Endothelial cell of umbilical vein (primary cell): ENCODE results near the gene CLDN16. TPM values are rescaled to one million over a fixed set of nuclear protein-coding genes. Genes with fewer than 3 reads are reported as not detected.

ENCODE experiments used
- BruUV-seq: library from RNA; stranded (reverse); fragments of 400-500 nt; replicated peaks from 2 replicates; lab custom pipeline; 2021; lab: Mats Ljungman, UMichigan
- CTCF ChIA-PET: fragments of 300-600, 350-600 bp; sonication (Branson Sonifier 250); formaldehyde crosslinking; loops from one replicate; lab custom pipeline; 2021; ENCODE audit warnings: antibody characterized with exemption, inconsistent platforms; lab: Charles Lee
- POLR2A ChIA-PET: fragments of 300-600, 350-600 bp; sonication (Branson Sonifier 250); formaldehyde crosslinking; loops from one replicate; lab custom pipeline; 2021; ENCODE audit warnings: antibody characterized with exemption, inconsistent platforms; lab: Charles Lee
- DNase-seq: peaks from one replicate; pipeline ENCODE4 v3.0.0-alpha.2; 2011; ENCODE audit warnings: low read depth, low spot score
- FAIRE-seq: peaks from 2 replicates; lab custom pipeline; 2011; peaks lifted over from hg19 to GRCh38; lab: Jason Lieb, UNC
- H2AFZ ChIP-seq: 2 replicates; pipeline ENCODE4 v1.6.0; 2012; ENCODE audit warnings: low read depth, low read length, control low read depth, inconsistent platforms
- H3K27ac ChIP-seq: 2 replicates; pipeline ENCODE4 v1.5.1; 2011; ENCODE audit warnings: low read depth, mild to moderate bottlenecking, control low read depth, low read length, moderate library complexity; ENCODE audit not compliant: insufficient read depth
- H3K27me3 ChIP-seq, 2 experiments: 2 replicates each; pipeline versions ENCODE4 v1.6.0 to v1.6.1; 2011; ENCODE audit warnings: low read length in 2 of 2, mixed read lengths in 1 of 2; ENCODE audit not compliant: control insufficient read depth in 2 of 2, insufficient read depth in 2 of 2
- H3K36me3 ChIP-seq, 2 experiments: 2 replicates in 1 of 2; 3 replicates in 1 of 2; pipeline ENCODE4 v1.5.1; 2011; ENCODE audit warnings: low read length in 2 of 2, mild to moderate bottlenecking in 1 of 2, moderate library complexity in 1 of 2; ENCODE audit not compliant: control insufficient read depth in 2 of 2, insufficient read depth in 2 of 2; ENCODE audit errors: extremely low read depth in 1 of 2
- H3K4me1 ChIP-seq: 3 replicates; pipeline ENCODE4 v1.5.1; 2011; ENCODE audit warnings: mild to moderate bottlenecking, low read length; ENCODE audit not compliant: control insufficient read depth, insufficient read depth; ENCODE audit errors: extremely low read depth
- H3K4me2 ChIP-seq: 2 replicates; pipeline ENCODE4 v1.6.1; 2011; ENCODE audit warnings: low read length, control low read depth, mixed read lengths; ENCODE audit not compliant: insufficient read depth
- H3K4me3 ChIP-seq, 3 experiments: fragments of 200-600 bp in 1 of 3; sonication (generic), shearing (Covaris generic) in 1 of 3; replicated peaks in 1 of 3; 2 replicates each; pipeline ENCODE4 v1.5.1; 2011 to 2016; ENCODE audit warnings: control low read depth in 3 of 3, low read length in 3 of 3, mild to moderate bottlenecking in 2 of 3, inconsistent platforms in 1 of 3, low read depth in 1 of 3, moderate library complexity in 1 of 3; ENCODE audit not compliant: insufficient read depth in 1 of 3
- H3K79me2 ChIP-seq: 2 replicates; pipeline ENCODE4 v1.6.0; 2012; ENCODE audit warnings: low read length, inconsistent platforms; ENCODE audit not compliant: control insufficient read depth, insufficient read depth
- H3K9ac ChIP-seq: replicated peaks from 2 replicates; pipeline ENCODE3; 2011; ENCODE audit warnings: low read length, control low read depth; ENCODE audit not compliant: insufficient read depth; ENCODE audit errors: extremely low read depth
- H3K9me1 ChIP-seq: replicated peaks from 3 replicates; pipeline ENCODE4 v1.6.0; 2011; ENCODE audit warnings: mild to moderate bottlenecking, low read length; ENCODE audit not compliant: control insufficient read depth, insufficient read depth; ENCODE audit errors: extremely low read depth
- H3K9me3 ChIP-seq: replicated peaks from 2 replicates; pipeline ENCODE4 v1.5.1; 2012; ENCODE audit warnings: low read length, inconsistent platforms; ENCODE audit not compliant: control insufficient read depth, insufficient read depth
- H4K20me1 ChIP-seq: replicated peaks from 2 replicates; pipeline ENCODE3; 2011; ENCODE audit warnings: mild to moderate bottlenecking, low read length; ENCODE audit not compliant: control insufficient read depth, insufficient read depth; ENCODE audit errors: extremely low read depth
- CTCF ChIP-seq, 2 donors: IDR thresholded peaks; 1 replicate in 1 of 2; 2 replicates in 1 of 2; pipeline ENCODE4 v1.5.1; 2011; ENCODE audit warnings: low read length in 2 of 2, mild to moderate bottlenecking in 2 of 2, moderate library complexity in 2 of 2, control low read depth in 1 of 2, inconsistent platforms in 1 of 2, low read depth in 1 of 2; ENCODE audit not compliant: insufficient read depth in 1 of 2; ENCODE audit errors: extremely low read depth in 1 of 2
- EZH2 ChIP-seq: IDR thresholded peaks from 2 replicates; pipeline ENCODE4 v1.6.1; 2012; ENCODE audit warnings: borderline replicate concordance, low read depth, mild to moderate bottlenecking, moderate library complexity, low read length, inconsistent platforms; ENCODE audit not compliant: severe bottlenecking
- FOS ChIP-seq: IDR thresholded peaks from 2 replicates; pipeline ENCODE4 v1.6.1; 2011; ENCODE audit warnings: mild to moderate bottlenecking, low read length, moderate library complexity, borderline replicate concordance; ENCODE audit not compliant: insufficient read depth
- GATA2 ChIP-seq: IDR thresholded peaks from 2 replicates; pipeline ENCODE4 v1.7.0; 2011; ENCODE audit warnings: low read depth, mild to moderate bottlenecking, moderate library complexity, mixed read lengths, low read length; ENCODE audit not compliant: insufficient read length, insufficient read depth
- JUN ChIP-seq: IDR thresholded peaks from 2 replicates; pipeline ENCODE4 v1.6.1; 2011; ENCODE audit warnings: borderline replicate concordance, low read depth; ENCODE audit not compliant: insufficient read length, insufficient read depth
- MAX ChIP-seq: IDR thresholded peaks from 2 replicates; pipeline ENCODE4 v1.6.1; 2011; ENCODE audit not compliant: insufficient read depth, insufficient read length
- MYC ChIP-seq: IDR thresholded peaks from one replicate; pipeline ENCODE4 v1.6.1; 2011; ENCODE audit warnings: mild to moderate bottlenecking, low read depth, low read length
- POLR2A ChIP-seq: IDR thresholded peaks from 2 replicates; pipeline ENCODE4 v1.6.1; 2012; ENCODE audit warnings: low read depth, mild to moderate bottlenecking, control low read depth, low read length
- POLR2AphosphoS5 ChIP-seq: IDR thresholded peaks from 2 replicates; pipeline ENCODE4 v1.6.1; 2012; ENCODE audit warnings: low read depth, mild to moderate bottlenecking, control low read depth, low read length, moderate library complexity; ENCODE audit not compliant: insufficient read depth
- dilution Hi-C: fragments of 300-500 bp; cut with MboI; formaldehyde crosslinking; loops from one replicate; pipeline ENCODE4 v1.15.0; 2019; ENCODE audit warnings: low sequenced_read_pairs; ENCODE audit not compliant: extremely low pct_ligation_motif_present
- intact Hi-C: fragments of 100-400 bp; cut with micrococcal nuclease; formaldehyde crosslinking; loops from one replicate; pipeline ENCODE4 v1.10.0; 2022
- polyA plus RNA-seq, 4 experiments: library from polyadenylated mRNA; depleted of rRNA in 3 of 4; stranded (reverse) in 3 of 4; unstranded in 1 of 4; fragments of >200 nt; gene quantifications; 2 replicates each; pipeline versions ENCODE4 v1.2.1 to v1.2.3, GENCODE V29; 2011 to 2012; ENCODE audit warnings: missing spikeins in 1 of 4
- total RNA-seq: library from RNA; stranded (reverse); gene quantifications from 2 replicates; pipeline ENCODE4 v1.2.3, GENCODE V29; 2021

Gene CLDN16
- total and polyA plus RNA-seq, 2 donors (not counting 3 experiments of a cell fraction or from before 2014, with no cell fraction given) = 0.01 TPM; not detected in 1

GRCh38 chr3:190346541-190346940 is 41.4 kb upstream of the CLDN16 start:
- no peak for TF ChIP-seq POLR2A
- TF ChIP-seq EZH2 = no peak
- TF ChIP-seq JUN = no peak
- no peak for TF ChIP-seq GATA2
- no peak for TF ChIP-seq FOS
- no peak for TF ChIP-seq MYC
- TF ChIP-seq MAX = no peak
- no peak for TF ChIP-seq POLR2AphosphoS5
- no peak for TF ChIP-seq CTCF (IDR thresholded peaks at IDR 0.05; ENCODE audit: extremely low read depth in 1 of 2, insufficient read depth in 1 of 2, low read depth in 1 of 2, low read length in 2 of 2)
- no peak overlapping the region for H3K4me3 ChIP-seq
- H3K4me2 ChIP-seq = no peak overlapping the region
- no peak overlapping the region for H2AFZ ChIP-seq
- H3K9me3 ChIP-seq = no peaks in the 10 kb centered on the region
- no peaks in the 10 kb centered on the region for H4K20me1 ChIP-seq
- no peaks in the 10 kb centered on the region for H3K79me2 ChIP-seq
- H3K27me3 ChIP-seq = no peaks in the 10 kb centered on the region
- intact Hi-C loops (no loop called here), dilution Hi-C loops (no loop called here)
- no peaks in the 10 kb centered on the region for H3K36me3 ChIP-seq
- BruUV-seq = no TSS peak
- CTCF ChIA-PET = interaction anchor here (1.0 kb wide), 1 partner anchor 385 kb away, joined by 3 read pairs; no protein-coding TSS in a partner anchor
- no peak overlapping the region for H3K9ac ChIP-seq
- H3K9me1 ChIP-seq = no peaks in the 10 kb centered on the region
- peaks cover 20% of the 10 kb centered on the region for H3K4me1 ChIP-seq
- no peak for DNase-seq
- POLR2A ChIA-PET = no interaction called here
- FAIRE-seq = no peak
- H3K27ac ChIP-seq = no peak overlapping the region
